Neural cell (in vitro differentiated cells): Measurements from ENCODE around the gene LRPPRC. TPM values are rescaled to one million over a fixed set of nuclear protein-coding genes. Genes with fewer than 3 reads are reported as not detected.

ENCODE experiments used
- H2AFZ ChIP-seq: fragments of 200-600, 300-800 bp; sonication (generic), shearing (Covaris generic); 2 replicates; pipeline ENCODE4 v1.6.0; 2014; ENCODE audit warnings: low read depth, mild to moderate bottlenecking, antibody characterized with exemption, low read length, moderate library complexity
- H3F3A ChIP-seq: fragments of 200-600 bp; shearing (Covaris generic); 2 replicates; pipeline ENCODE4 v1.6.1; 2016; ENCODE audit warnings: mild to moderate bottlenecking, moderate library complexity, mixed read lengths, antibody characterized with exemption, low read length; ENCODE audit not compliant: insufficient read depth, poor library complexity, severe bottlenecking
- H3K27ac ChIP-seq: fragments of 200-600, 300-800 bp; sonication (generic), shearing (Covaris generic); 2 replicates; pipeline ENCODE4 v1.5.1; 2014; ENCODE audit warnings: mild to moderate bottlenecking, low read length, moderate library complexity
- H3K27me3 ChIP-seq: fragments of 300-800, 200-600 bp; sonication (generic), shearing (Covaris generic); 2 replicates; pipeline ENCODE4 v1.6.0; 2014; ENCODE audit warnings: mild to moderate bottlenecking, low read depth, low read length, moderate library complexity; ENCODE audit not compliant: insufficient read depth
- H3K36me3 ChIP-seq: fragments of 300-800, 200-600 bp; sonication (generic), shearing (Covaris generic); 2 replicates; pipeline ENCODE4 v1.5.1; 2014; ENCODE audit warnings: mild to moderate bottlenecking, antibody characterized with exemption, low read length, moderate library complexity; ENCODE audit not compliant: insufficient read depth
- H3K4me2 ChIP-seq: fragments of 300-800, 200-600 bp; sonication (generic), shearing (Covaris generic); 2 replicates; pipeline ENCODE4 v1.6.0; 2014; ENCODE audit warnings: mild to moderate bottlenecking, low read length
- H3K4me3 ChIP-seq: fragments of 300-800, 200-600 bp; sonication (generic), shearing (Covaris generic); 2 replicates; pipeline ENCODE4 v1.5.1; 2014; ENCODE audit warnings: mild to moderate bottlenecking, low read length, moderate library complexity
- H3K79me2 ChIP-seq: fragments of 200-600 bp; shearing (Covaris generic); replicated peaks from 2 replicates; pipeline ENCODE4 v1.6.0; 2014; ENCODE audit warnings: mild to moderate bottlenecking, low read length, moderate library complexity; ENCODE audit not compliant: insufficient read depth
- H3K9ac ChIP-seq: fragments of 300-800, 200-600 bp; sonication (generic), shearing (Covaris generic); 2 replicates; pipeline ENCODE4 v1.6.1; 2016; ENCODE audit warnings: mild to moderate bottlenecking, low read length, mixed read lengths
- H3K9me2 ChIP-seq: fragments of 200-600 bp; shearing (Covaris generic); 2 replicates; pipeline ENCODE4 v1.6.1; 2016; ENCODE audit warnings: mild to moderate bottlenecking, low read length, mixed read lengths; ENCODE audit not compliant: insufficient read depth
- H3K9me3 ChIP-seq: fragments of 200-600, 300-800 bp; sonication (generic), shearing (Covaris generic); 2 replicates; pipeline ENCODE4 v1.6.1; 2016; ENCODE audit warnings: mild to moderate bottlenecking, mixed run types, low read length, moderate library complexity, mixed read lengths
- H4K20me1 ChIP-seq: fragments of 200-600 bp; shearing (Covaris generic); 2 replicates; pipeline ENCODE4 v1.6.1; 2016; ENCODE audit warnings: mild to moderate bottlenecking, mixed run types; ENCODE audit not compliant: insufficient read depth
- EP300 ChIP-seq: fragments of 450-650 bp; conservative IDR thresholded peaks from 2 replicates; pipeline ENCODE4 v1.6.1; 2014; ENCODE audit warnings: antibody characterized with exemption, mild to moderate bottlenecking, moderate library complexity; ENCODE audit not compliant: poor library complexity, severe bottlenecking
- EZH2 ChIP-seq: fragments of 200-600, 300-800 bp; shearing (Covaris generic), sonication (generic); IDR thresholded peaks from 2 replicates; pipeline ENCODE4 v1.6.1; 2014; ENCODE audit warnings: antibody characterized with exemption, low read length, borderline replicate concordance, mild to moderate bottlenecking; ENCODE audit not compliant: insufficient read depth, poor library complexity, severe bottlenecking
- MXI1 ChIP-seq: fragments of 450-650 bp; conservative IDR thresholded peaks from 2 replicates; pipeline ENCODE4 v1.6.1; 2014; ENCODE audit warnings: antibody characterized with exemption, mild to moderate bottlenecking; ENCODE audit not compliant: poor library complexity, severe bottlenecking
- POLR2AphosphoS5 ChIP-seq: IDR thresholded peaks from 2 replicates; pipeline ENCODE4 v1.6.1; 2012
- RAD21 ChIP-seq: fragments of 450-650 bp; conservative IDR thresholded peaks from 2 replicates; pipeline ENCODE4 v1.6.1; 2014; ENCODE audit warnings: antibody characterized with exemption, mild to moderate bottlenecking, moderate library complexity
- SMC3 ChIP-seq: fragments of 450-650 bp; conservative IDR thresholded peaks from 2 replicates; pipeline ENCODE4 v1.6.1; 2014; ENCODE audit warnings: antibody characterized with exemption, mild to moderate bottlenecking, moderate library complexity; ENCODE audit not compliant: poor library complexity
- TAF1 ChIP-seq: IDR thresholded peaks from 2 replicates; pipeline ENCODE4 v1.6.1; 2012; ENCODE audit warnings: low read depth
- polyA plus RNA-seq: library from polyadenylated mRNA; depleted of rRNA; stranded (reverse); fragments of >200 nt; gene quantifications from 2 replicates; pipeline ENCODE4 v1.2.3, GENCODE V29; 2014
- TF ChIP-seq, protein P1 (sequence below): fragments of 450-650 bp; IDR thresholded peaks from 2 replicates; pipeline ENCODE4 v1.5.1; 2014; ENCODE audit warnings: antibody characterized with exemption, mild to moderate bottlenecking, moderate library complexity; ENCODE audit not compliant: poor library complexity, severe bottlenecking
- TF ChIP-seq, protein P2 (sequence below): IDR thresholded peaks from 2 replicates; pipeline ENCODE4 v1.6.1; 2012; ENCODE audit warnings: borderline replicate concordance

Gene LRPPRC
- polyA plus RNA-seq, 1 donor from 2014 or later = 63.1 TPM

DNA sequence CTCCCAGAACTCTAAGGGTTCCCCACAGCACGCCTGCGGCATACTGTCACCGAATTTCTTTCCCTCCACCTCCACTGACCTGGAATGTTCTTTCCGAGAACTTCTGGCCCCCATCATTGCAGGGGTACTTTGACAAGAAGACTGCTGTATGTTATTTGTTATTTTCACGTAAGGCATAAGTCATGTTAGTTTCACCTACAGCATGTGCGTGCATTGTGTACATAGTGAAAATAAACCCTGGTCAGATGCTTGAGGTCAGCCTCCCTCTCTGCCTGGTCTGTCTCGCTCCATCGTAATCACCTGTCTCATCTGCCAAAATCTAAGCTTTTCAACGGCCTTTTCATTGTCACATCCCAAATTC is 152.9 kb downstream of the LRPPRC start:
- no peaks in the 10 kb centered on the region for H3K36me3 ChIP-seq
- no peaks in the 10 kb centered on the region for H3K9me3 ChIP-seq
- no peaks in the 10 kb centered on the region for H3F3A ChIP-seq
- no peak overlapping the region for H3K4me3 ChIP-seq
- no peaks in the 10 kb centered on the region for H4K20me1 ChIP-seq
- H3K9me2 ChIP-seq = no peaks in the 10 kb centered on the region
- no peak overlapping the region for H3K9ac ChIP-seq
- H3K27me3 ChIP-seq = no peaks in the 10 kb centered on the region
- no peak overlapping the region for H3K27ac ChIP-seq
- H2AFZ ChIP-seq = no peak overlapping the region
- TF ChIP-seq RAD21 (no peak), POLR2AphosphoS5 (no peak), MXI1 (no peak), TAF1 (no peak), EZH2 (no peak), EP300 (no peak), SMC3 (no peak)
- TF ChIP-seq, protein P1, sequence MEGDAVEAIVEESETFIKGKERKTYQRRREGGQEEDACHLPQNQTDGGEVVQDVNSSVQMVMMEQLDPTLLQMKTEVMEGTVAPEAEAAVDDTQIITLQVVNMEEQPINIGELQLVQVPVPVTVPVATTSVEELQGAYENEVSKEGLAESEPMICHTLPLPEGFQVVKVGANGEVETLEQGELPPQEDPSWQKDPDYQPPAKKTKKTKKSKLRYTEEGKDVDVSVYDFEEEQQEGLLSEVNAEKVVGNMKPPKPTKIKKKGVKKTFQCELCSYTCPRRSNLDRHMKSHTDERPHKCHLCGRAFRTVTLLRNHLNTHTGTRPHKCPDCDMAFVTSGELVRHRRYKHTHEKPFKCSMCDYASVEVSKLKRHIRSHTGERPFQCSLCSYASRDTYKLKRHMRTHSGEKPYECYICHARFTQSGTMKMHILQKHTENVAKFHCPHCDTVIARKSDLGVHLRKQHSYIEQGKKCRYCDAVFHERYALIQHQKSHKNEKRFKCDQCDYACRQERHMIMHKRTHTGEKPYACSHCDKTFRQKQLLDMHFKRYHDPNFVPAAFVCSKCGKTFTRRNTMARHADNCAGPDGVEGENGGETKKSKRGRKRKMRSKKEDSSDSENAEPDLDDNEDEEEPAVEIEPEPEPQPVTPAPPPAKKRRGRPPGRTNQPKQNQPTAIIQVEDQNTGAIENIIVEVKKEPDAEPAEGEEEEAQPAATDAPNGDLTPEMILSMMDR = no peak
- TF ChIP-seq, protein P2, sequence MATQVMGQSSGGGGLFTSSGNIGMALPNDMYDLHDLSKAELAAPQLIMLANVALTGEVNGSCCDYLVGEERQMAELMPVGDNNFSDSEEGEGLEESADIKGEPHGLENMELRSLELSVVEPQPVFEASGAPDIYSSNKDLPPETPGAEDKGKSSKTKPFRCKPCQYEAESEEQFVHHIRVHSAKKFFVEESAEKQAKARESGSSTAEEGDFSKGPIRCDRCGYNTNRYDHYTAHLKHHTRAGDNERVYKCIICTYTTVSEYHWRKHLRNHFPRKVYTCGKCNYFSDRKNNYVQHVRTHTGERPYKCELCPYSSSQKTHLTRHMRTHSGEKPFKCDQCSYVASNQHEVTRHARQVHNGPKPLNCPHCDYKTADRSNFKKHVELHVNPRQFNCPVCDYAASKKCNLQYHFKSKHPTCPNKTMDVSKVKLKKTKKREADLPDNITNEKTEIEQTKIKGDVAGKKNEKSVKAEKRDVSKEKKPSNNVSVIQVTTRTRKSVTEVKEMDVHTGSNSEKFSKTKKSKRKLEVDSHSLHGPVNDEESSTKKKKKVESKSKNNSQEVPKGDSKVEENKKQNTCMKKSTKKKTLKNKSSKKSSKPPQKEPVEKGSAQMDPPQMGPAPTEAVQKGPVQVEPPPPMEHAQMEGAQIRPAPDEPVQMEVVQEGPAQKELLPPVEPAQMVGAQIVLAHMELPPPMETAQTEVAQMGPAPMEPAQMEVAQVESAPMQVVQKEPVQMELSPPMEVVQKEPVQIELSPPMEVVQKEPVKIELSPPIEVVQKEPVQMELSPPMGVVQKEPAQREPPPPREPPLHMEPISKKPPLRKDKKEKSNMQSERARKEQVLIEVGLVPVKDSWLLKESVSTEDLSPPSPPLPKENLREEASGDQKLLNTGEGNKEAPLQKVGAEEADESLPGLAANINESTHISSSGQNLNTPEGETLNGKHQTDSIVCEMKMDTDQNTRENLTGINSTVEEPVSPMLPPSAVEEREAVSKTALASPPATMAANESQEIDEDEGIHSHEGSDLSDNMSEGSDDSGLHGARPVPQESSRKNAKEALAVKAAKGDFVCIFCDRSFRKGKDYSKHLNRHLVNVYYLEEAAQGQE = no peak
- no peaks in the 10 kb centered on the region for H3K79me2 ChIP-seq
- no peak overlapping the region for H3K4me2 ChIP-seq

DNA sequence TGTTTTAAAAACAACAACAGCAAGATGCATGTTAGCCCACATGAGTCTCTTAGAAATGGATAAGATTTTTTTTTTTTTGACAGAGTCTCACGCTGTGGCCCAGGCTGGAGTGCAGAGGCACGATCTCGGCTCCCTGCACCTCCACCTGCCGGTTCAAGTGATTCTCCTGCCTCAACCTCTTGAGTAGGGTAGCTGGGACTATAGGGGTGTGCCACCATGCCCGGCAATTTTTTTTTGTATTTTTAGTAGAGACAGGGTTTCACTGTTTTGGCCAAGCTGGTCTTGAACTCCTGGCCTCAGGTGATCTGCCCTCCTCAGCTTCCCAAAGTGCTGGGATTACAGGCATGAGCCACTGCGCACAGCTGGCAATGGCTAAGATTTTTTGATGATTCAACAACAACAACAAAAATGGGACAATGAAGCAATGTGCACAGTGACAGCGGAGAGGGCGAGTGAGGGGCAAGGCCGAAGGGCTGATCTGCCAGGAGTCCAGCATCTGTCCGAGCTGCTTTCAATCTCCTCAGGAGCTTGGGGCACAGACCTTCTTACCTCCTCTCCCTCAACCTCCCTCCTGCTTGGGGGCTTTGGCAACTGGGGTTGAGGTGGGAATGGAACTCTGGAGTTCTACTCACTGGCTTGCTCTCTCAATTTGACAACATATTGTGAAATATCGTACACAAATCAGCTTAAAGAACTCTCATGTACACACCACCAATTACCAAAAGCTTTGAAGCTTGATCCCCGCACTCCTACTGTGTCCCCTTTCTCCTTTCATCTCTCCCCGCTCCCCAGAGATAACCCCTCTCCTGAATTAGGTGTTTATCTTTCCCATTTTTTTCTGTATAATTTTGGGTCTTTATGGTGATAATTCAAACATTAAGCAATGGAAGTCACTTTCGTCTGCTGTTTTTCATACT is 153.6 kb downstream of the LRPPRC start:
- no peaks in the 10 kb centered on the region for H4K20me1 ChIP-seq
- H3K27ac ChIP-seq = no peak overlapping the region
- no peak overlapping the region for H3K4me2 ChIP-seq
- H2AFZ ChIP-seq = no peak overlapping the region
- H3K9ac ChIP-seq = no peak overlapping the region
- TF ChIP-seq EP300 (no peak), SMC3 (no peak), MXI1 (no peak)
- H3K36me3 ChIP-seq = no peaks in the 10 kb centered on the region
- H3K79me2 ChIP-seq = no peaks in the 10 kb centered on the region
- H3F3A ChIP-seq = no peaks in the 10 kb centered on the region
- no peak overlapping the region for H3K4me3 ChIP-seq
- H3K9me3 ChIP-seq = no peaks in the 10 kb centered on the region
- H3K27me3 ChIP-seq = no peaks in the 10 kb centered on the region
- no peaks in the 10 kb centered on the region for H3K9me2 ChIP-seq
